Left renal cortex interstitium (tissue), 4 donors: ENCODE results near the gene PTRHD1. TPM values are rescaled to one million over a fixed set of nuclear protein-coding genes. Genes with fewer than 3 reads are reported as not detected.

Experiments
- DNase-seq, 4 donors: peaks; one replicate each; pipeline ENCODE4 v3.0.0-alpha.2; 2013; ENCODE audit warnings: low read depth in 4 of 4, low spot score in 2 of 4, missing footprints in 1 of 4
- polyA plus RNA-seq, 4 donors: library from polyadenylated mRNA; unstranded; fragments of 120-200 nt; gene quantifications; one replicate each; pipeline ENCODE4 v1.2.1, GENCODE V29; 2013; ENCODE audit not compliant: insufficient read length in 4 of 4

Gene PTRHD1
- polyA plus RNA-seq, 4 donors: 31.1 to 48.4 (median 39.6) TPM

DNA sequence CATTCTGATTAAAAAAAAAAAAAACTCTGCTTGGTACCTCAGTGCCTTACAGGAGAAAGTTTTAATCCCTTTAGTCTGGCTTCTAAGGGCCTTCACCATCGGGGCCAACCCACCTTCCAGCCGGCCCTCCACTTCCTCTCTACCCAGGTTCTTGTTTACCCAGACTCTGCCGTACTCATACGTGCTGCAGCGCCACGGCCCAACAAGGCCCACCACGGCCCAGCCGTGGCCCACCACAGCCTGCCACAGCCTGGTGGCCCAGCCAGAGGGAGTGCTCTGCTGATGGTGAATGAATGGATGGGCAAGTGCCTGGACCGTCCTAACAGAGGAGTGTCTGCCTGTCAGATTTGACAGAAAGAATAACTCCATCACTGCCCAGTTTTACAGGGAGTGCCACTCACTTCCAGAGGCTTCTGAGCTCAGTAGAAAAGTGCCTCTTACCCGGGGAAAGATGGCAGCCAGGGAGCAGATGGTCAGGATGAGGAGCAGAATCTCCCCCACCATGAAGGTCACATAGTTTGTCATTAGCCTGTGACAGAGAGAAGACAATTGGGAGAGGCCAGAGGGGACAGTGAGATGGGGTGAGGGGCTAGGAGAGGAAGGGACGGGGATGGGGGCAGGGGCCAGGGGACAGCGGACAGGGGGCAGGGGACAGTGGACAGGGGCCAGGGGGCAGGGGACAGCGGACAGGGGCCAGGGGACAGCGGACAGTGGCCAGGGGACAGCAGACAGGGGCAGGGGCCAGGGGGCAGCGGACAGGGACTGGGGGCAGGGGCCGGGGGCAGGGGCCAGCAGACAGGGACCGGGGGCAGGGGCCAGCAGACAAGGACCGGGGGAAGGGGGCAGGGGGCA lies 38.3 kb upstream of the PTRHD1 start:
- DNase-seq: no peak

GRCh38 chr2:24830786-24831185 lies 37.6 kb upstream of the PTRHD1 start:
- DNase-seq: no peak

DNA sequence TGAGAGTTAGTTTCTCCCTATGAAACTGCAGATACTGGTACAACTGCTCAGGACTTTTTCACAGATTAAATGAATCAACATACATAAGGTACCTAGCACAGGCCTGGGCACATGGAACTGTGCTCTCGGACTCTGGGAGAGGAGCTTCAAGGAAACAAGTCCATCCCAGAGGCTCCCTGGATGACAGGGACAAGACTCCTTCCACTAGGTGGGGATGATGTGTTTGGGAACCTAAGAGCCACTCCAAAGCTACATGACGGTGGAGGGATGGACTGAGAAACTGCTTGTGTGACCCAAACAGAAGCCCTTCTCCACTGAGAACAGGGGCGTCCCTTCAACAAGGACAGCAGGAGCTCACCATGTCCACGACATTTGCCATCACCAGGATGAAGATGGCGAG lies 37.2 kb upstream of the PTRHD1 start:
- no peak for DNase-seq

DNA sequence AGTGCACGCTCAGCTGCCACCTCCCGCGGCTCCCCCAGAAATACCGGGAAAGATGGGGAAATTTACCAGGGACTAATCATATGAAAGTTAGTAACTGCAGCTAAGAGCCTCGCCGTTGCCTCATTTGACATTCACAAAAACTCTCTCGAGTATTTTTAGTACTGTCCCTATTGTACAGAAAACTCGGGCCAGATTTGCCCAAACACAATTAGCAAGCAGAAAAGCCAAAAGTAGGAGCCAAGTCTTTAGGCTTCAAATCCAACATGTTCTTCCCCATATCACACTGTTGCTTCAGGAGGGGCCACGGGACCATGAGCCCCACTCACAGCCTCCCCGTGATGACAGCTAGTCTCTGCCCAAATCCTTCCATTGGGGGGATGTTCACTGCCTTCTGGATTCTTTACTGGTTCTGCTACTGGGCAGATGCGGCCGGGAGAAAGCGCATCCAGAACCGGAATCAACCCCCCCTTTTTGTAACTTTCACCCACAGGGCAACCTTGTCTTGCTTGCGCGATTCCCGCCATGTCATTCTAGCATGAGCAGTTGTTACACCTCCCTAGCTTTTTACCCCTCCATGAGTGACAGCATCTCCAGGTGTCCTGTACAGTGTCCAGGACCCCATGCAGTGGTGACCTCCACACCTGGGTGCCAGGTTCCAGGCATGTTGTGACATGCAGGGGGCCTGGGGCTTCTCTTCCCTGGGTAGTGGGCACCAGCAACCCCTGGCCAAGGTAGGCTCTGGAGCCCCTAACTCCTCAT lies 35.2 kb upstream of the PTRHD1 start:
- DNase-seq: no peak

GRCh38 chr2:24827321-24828237 lies 34.4 kb upstream of the PTRHD1 start:
- DNase-seq: peak; percentile 59 to 83 (median 72)

GRCh38 chr2:24826773-24827145 lies 33.6 kb upstream of the PTRHD1 start:
- DNase-seq: no peak

- no peak for DNase-seq
Observed at GRCh38 chr2:24825883-24826772, 32.9 kb upstream of the PTRHD1 start.

GRCh38 chr2:24824966-24825882 lies 32.0 kb upstream of the PTRHD1 start:
- no peak for DNase-seq

DNA sequence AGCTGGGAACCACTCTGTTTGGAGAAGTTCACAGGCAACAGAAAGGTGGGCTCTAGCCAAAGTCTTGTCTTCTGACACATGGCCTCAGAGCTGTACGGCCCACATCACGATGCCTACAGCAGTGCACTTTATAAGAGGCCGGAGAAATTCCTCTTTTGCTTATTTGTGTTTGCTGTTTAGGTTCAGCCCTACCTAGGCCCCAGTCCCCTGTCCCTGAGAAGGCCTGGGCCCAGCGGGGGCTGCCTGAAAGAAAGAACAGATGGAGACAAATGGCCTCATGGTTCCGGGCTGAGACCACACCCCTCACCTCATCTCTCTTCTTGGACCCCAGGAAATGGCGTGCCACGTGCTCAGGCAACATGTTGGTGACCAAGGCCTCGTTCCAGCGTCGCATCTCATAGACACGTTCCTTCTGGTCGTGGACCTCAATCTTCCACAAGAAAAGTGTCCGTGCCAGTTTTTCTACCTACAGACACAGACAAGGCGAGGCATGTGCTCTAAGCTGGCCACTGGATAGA lies 30.9 kb upstream of the PTRHD1 start:
- DNase-seq: no peak

- no peak for DNase-seq
Observed at GRCh38 chr2:24822049-24822706, 29.0 kb upstream of the PTRHD1 start.

DNA sequence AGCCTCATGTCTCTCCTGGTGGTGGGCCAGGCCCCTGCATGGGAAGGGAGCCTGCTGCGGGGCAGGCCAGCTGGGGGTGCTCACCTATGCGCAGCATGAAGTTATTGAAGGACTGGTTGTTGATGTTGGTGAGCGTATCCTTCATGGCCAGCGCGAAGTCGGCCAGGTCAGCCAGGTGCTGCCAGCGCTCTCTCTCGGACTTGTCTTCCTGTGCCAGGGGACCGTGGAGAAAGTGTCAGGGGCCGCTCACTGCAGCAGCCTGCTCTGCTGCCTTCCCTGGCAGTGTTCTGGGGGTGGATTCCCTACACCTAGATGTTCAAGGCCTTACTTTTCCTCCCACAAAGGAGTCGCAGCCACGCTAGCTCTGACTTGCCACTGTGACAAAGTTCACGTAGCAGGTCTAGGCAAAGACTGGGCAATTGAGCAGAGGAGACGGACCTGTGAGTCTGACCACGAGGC lies 28.3 kb upstream of the PTRHD1 start:
- DNase-seq: no peak

GRCh38 chr2:24820598-24821432 lies 27.6 kb upstream of the PTRHD1 start:
- no peak for DNase-seq

DNA sequence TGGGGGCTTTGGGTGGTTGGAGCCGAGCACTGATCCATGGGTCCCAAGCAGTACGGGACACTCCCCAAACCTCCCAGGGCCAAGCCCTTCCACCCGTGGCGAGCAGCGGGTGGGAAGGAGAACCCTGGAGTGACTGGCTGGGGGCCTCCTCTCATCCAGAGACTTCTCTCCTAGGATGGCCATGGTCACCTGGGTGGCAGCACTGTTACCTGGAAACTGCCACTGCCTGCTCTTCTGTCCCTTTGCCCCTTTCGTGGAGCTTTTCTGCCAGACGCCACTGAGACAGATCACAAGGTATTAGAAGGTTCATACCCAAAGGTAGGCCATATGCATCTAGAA lies 27.0 kb upstream of the PTRHD1 start:
- no peak for DNase-seq

DNA sequence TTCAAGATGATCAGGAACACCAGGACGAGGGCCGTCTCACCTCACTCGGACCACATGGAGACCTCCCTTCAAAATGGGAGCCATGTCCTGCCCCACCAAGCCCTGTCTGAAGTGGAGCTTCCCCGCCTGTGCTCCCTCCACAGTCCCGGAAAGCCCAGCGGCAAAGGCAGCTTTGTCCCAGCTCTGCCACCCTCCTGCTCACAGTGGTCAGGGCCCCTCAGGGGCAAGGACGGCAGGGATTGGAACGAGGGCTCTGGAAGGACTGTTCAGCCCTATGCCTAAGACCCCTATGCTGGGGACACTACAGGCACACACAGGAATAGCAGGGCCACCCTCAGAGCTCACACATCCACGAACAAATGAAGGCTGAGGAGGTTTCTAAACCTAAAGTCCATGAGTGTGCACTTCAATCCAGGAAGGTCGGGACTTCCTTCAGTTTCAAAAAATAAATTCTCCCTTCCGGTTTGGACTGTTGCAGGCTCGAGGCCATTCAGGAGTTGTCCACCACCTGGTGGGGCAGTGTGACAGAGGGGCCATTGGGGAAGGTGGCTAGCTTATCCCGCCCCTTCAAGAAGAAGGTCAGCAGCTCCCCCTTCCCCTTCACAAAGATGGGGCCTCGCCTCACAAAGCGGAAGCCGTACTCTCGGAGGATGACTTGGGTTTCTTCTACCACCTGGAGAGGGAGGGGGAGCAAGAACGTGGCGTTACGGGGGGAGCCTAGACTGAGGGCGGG lies 26.4 kb upstream of the PTRHD1 start:
- DNase-seq: no peak

GRCh38 chr2:24818721-24819167 lies 25.6 kb upstream of the PTRHD1 start:
- no peak for DNase-seq

DNA sequence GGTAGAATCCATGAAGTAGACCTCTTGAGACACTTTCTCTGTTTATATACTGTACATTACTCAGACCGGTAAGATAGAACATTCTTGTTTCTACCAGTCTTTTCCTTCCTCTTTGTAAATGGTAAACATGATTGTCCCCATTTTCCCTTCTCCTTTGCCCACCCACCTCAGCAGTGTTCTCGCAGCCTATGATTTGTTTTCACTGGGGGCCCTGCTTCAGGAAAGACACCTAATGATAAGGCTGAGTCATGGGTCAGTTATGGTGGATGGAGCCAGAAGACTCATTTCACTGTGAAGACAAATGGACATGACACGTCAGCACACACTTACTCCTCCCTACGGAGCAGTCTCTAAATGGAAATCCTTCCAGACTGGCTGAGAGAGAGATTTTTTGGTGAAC lies 23.7 kb upstream of the PTRHD1 start:
- DNase-seq: no peak
